Stimulated activated CD8-positive, alpha-beta memory T cell treated with anti-CD3 and anti-CD28 coated beads, Interleukin-4, amount 100 ng/mL, for 48 hours (primary cell): ENCODE results near the gene KCNK15.
A peak's percentile ranks its signal among the peaks of the same experiment; 100 is the strongest.

Experiments
- DNase-seq: peaks from one replicate; pipeline ENCODE4 v3.0.0-alpha.2; 2020

KCNK15 gene

DNA sequence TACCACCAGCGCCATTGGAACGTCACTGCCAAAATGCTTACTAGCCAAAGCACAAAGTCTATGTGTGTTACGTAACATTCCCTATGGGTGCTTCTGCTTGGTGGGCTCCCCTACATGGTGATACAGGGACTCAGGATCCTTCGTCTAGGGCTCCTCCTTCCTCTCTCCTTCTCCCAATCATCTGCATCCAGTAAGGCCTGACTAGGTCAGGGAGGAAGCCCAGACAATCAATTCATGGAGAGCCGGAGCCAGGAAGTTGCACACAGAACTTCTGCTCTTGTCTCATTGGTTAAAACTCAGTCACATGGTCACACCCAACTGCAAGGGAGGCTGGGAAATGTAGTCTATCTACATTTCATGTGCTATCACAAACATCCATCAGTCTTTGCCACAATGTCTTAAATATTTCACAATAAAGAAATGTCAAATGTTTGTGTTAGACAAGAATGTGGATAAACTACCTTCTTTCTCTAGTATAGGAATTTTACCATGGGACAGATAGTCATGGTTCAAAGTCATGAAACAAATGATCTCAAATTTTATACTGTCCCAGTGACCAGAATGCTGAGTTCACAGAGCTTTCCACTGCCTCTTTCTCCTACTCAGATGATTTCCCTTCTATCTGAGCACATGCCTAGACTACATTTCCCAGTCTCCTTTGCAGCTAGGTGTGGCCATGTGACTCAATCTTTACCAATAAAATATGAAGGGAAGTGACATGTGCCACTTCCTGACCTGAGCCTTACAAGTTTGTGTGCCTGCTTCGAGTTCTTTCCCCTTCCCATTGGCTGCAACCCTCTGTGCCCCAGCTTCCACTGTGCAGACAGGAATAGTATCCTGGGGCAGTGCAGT, 9.3 kb upstream of the KCNK15 start:
- DNase-seq: no peak

GRCh38 chr20:44737116-44737515, 8.5 kb upstream of the KCNK15 start:
- no peak for DNase-seq

GRCh38 chr20:44738813-44739477, 6.7 kb upstream of the KCNK15 start:
- peak; percentile 54 for DNase-seq

DNA sequence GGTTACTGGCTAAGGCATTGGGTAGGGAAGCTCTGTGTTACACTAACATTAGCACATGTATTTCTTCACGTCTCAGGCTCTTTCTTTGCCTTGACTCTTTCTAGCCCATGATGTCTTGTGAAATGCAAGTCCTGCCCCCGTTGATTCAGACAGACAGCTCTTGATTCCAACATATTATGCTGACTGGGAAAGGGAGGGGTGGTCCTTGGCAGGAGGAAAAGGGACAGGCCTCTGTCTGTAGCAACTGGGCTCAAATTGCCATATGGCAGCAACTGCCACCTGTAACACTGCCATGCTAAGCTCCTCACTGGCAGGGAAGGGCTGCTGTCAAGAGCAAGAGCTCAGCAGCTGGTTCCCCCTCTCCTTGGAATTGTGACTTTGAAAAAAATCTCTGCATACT, 5.7 kb upstream of the KCNK15 start:
- DNase-seq: no peak

DNA sequence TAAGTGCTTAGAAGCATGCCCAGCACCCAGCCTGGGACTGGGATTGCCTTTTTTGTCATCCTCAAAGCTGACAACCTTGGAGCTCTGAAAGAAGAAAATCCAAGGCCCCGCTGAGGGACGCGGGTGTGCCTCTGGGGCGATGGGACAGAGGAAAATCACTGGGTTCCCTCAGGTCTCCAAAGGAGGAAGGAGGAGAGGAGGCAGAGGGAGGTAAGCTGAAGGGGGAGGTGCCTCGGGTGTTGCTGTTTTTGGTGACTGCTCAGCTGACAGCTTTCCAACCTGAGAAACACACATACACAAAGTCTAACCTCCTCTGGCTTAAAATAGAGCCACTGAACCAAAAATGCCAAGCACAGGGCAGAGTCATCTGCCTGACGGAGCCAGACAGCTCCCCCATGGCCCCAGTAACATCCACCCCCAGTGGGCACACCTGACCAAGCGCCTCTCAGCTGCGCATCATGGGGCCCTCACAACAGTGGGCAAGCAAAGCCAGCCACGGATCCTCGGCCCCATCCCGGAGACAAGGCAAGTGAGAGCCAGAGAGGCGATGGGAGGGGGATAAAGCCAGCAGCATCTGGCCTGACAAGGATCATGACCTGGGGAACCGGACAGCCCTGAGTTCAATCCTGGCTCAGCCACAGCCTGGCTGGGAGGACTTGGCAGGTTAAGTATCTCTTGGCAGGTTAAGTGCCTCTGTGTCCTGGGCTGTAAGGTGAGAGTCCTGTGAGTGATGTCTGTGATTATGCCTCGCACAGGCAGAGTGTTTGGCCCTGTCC, 3.2 kb upstream of the KCNK15 start:
- no peak for DNase-seq

GRCh38 chr20:44743080-44743701, 2.5 kb upstream of the KCNK15 start:
- DNase-seq: no peak

DNA sequence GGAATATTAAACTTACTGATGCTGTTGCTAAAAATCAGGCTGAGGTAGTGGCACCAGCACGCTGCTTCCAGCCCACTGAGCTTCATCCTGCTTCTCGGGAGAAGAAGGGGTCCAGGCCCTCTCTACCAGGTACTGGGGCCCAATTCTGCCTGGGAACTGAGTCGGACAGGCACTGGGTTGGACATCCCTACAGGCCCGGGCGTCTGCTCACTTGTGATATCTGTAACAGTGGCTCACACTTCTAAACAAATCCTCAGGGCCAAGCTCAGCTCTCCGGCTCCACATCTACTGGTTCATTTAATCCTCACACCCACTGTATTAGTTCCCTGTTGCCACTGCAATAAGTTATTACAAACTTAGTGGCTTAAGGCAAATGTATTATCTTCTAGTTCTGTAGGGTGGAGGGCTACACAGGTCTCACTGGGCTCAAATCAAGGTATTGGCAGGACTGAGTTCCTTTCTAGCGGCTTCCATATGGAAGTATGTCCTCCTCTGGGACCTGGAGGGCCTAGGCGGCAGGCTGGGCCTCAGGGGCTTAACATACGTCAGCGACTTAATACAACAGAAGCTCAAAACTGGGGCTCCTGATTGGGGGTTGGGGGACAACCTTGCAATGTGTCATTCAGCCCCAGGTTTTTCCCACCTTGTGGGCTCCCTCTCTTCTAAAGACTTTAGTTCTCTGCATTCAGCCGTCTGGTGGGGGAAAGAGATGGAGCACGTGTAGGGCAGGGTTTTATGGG, 1.6 kb upstream of the KCNK15 start:
- no peak for DNase-seq

DNA sequence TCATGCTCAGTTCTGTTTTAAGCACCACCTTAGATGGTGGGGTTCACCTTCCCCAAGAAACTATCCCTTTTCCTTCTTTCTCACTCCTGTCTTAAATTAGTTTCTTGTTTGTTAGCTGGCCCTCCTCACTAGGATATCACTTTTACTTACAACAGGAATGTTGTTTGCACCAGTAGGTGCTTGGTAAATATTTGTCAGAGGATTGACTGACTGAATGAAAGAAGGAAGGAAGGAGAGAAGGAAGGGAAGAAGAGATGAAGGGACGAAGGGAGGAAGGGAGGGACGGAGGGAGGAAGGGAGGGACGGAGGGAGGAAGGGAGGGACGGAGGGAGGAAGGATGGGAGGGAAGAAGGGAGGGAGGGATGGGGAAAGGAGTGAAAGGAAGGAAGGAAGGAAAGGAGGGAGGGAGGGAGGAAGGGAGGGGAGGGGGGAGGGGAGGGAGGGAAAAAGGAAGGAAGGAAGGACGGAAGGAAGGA, 505 bp upstream of the KCNK15 start:
- DNase-seq: no peak

GRCh38 chr20:44746367-44747165, 901 bp downstream of the KCNK15 start:
- no peak for DNase-seq

GRCh38 chr20:44747166-44748004, 1.7 kb downstream of the KCNK15 start:
- DNase-seq: peak; percentile 85

- DNase-seq: no peak
Measured at GRCh38 chr20:44748005-44748370, 2.3 kb downstream of the KCNK15 start.

DNA sequence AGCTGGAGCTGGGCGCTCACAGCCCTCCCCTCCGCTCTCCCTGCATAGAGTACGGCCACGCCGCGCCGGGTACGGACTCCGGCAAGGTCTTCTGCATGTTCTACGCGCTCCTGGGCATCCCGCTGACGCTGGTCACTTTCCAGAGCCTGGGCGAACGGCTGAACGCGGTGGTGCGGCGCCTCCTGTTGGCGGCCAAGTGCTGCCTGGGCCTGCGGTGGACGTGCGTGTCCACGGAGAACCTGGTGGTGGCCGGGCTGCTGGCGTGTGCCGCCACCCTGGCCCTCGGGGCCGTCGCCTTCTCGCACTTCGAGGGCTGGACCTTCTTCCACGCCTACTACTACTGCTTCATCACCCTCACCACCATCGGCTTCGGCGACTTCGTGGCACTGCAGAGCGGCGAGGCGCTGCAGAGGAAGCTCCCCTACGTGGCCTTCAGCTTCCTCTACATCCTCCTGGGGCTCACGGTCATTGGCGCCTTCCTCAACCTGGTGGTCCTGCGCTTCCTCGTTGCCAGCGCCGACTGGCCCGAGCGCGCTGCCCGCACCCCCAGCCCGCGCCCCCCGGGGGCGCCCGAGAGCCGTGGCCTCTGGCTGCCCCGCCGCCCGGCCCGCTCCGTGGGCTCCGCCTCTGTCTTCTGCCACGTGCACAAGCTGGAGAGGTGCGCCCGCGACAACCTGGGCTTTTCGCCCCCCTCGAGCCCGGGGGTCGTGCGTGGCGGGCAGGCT, 4.6 kb downstream of the KCNK15 start:
- DNase-seq: peak; percentile 33

DNA sequence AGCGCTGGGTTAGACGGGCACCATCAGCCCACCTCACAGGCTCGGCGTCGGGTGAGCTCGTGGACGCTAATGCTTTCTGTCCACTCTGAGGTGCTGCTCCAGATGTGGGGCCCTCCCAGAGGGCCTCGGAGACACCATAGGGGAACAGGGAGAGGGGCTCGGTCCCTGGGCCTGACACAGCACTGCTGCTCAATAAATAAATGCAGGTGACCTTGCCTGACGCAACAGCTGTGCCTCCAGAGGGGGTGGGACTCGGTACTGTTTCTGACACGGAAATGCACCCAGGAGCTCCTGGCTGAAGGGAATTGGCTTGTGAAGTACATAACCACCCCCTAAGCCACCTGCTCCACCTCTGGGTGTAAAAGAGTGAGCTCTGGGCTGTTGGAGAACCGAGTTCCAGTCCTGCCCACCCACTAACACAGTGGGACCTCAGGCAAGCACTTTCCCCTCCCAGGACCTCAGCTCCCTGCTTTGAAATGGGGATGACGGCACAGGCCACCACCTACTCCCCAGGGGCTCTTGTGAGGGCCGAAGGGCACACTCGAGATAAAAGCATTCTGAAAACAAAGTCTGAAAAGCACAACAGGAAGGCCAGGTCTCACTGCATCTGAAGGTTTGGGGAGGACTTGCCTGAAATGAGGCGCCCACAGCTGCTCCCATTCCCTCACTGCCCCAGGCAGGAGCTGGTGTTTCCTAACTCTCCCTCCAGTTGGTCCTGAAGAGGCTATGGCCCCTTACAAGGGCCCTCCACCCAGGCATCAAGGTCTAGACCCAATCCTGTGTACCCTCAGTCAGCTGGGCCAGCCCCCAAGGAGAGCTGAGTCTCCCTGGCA, 6.7 kb downstream of the KCNK15 start:
- no peak for DNase-seq

- no peak for DNase-seq
Measured at GRCh38 chr20:44754554-44754953, 8.9 kb downstream of the KCNK15 start.

- DNase-seq: no peak
Measured at GRCh38 chr20:44756011-44756688, 10.5 kb downstream of the KCNK15 start.

GRCh38 chr20:44756956-44757355, 11.3 kb downstream of the KCNK15 start:
- no peak for DNase-seq

- no peak for DNase-seq
Measured at GRCh38 chr20:44758247-44759101, 12.8 kb downstream of the KCNK15 start.
